HG03060 (cell line): ENCODE results near the gene SLC16A10.
"Not testable (repeated sequence)": the region's sequence is repeated elsewhere in the genome, so short reads cannot be mapped to it uniquely, and the experiment has no call there.

Experiments
- ATAC-seq: cut with Tn5 transposase; IDR thresholded peaks from one replicate; pipeline ENCODE4 v1.9.1; 2021; ENCODE audit warnings: low read depth, moderate number of reproducible peaks; ENCODE audit not compliant: unreplicated experiment

Gene SLC16A10

DNA sequence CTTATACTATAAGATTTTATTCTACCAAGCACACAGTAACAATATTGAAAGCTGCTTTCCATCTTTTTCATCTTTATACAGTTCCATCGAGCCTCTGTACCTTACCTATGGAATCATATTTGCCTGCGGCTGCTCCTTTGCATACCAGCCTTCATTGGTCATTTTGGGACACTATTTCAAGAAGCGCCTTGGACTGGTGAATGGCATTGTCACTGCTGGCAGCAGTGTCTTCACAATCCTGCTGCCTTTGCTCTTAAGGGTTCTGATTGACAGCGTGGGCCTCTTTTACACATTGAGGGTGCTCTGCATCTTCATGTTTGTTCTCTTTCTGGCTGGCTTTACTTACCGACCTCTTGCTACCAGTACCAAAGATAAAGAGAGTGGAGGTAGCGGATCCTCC lies 89.8 kb downstream of the SLC16A10 start:
- ATAC-seq: no peak

DNA sequence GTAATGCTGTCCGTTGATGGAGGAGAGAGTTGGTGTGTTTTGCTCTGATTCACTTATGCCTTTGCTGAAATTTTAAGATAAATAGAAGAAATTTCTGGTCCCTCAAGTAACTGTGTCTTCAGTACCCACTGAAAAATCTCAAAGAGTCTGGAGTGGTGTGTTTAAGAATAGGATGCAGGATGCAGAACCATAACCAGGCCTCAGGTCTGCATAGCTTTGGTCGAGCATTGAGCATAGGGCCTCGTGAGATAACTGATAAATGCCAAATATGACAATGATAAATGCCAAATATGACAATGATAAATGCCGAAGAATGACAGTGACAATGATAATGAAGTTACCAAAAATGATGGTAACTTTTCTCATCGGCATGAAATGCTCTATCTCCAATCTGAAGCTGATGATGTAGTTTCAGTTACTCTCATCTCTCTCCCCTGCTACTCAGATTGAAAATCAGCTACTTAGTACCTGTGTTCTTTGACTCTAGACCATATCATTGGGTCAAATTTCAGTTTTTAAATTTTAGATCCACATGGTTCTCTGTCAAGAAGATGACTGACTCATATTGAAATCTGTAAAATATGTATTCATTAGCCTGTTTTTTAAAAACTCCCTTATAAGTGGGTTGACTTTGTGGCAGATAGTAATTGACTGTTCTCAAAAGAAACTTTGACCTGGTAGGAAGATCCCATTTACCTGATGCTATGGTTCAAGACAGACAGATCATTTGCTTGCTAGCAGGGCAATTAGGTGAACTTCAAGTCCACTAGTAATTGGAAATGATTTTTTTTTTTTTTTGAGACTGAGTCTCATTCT lies 96.6 kb downstream of the SLC16A10 start:
- ATAC-seq: no peak

DNA sequence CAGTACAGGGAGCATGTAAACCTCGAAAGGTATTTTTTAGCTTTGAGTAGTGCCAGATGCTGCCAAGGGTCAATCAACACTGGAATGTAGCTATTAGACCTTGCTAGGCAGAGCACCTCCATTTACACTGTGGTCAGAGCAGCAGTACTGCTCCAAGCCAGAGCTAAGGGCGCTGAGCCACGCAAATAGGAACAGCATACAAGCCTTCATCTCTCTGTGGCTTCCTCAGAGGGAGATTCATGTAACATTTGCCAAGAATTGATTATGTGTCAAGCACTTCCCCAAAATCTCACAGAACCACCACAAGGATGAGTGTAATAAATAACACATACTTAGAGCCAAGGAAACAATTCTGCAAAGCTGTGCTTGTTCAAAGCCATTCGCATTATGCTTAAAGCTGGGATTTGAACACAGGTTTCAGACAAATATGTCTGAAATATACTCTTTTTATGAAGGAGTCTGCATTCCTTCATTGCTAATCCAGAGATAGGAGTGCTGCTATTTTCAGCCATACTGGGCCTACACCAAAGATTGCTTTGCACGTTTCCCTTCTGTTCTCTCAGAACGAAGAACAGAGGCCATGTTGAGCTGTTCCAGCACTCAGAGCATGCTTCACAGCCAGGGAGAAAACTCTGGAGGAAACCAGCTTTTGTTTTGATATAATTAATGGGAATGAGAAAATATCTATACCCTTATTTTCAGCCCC lies 97.7 kb downstream of the SLC16A10 start:
- ATAC-seq: no peak

DNA sequence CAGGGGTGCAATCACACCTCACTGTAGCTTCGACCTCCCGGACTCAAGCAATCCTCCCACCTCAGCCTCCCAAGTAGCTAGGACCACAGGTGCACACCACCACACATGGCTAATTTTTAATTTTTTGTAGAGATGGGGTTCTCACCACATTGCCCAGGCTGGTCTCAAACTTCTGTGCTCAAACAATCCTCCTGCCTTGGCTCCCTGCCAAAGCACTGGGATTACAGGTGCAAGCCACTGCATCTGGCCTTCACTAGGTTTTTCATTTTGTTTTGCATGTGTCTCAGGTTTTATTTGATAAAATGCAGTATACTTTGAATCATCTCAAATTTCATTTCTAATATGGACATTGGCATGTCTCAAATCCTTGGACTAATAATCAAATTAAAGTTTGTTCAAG lies 98.7 kb downstream of the SLC16A10 start:
- ATAC-seq: no peak

DNA sequence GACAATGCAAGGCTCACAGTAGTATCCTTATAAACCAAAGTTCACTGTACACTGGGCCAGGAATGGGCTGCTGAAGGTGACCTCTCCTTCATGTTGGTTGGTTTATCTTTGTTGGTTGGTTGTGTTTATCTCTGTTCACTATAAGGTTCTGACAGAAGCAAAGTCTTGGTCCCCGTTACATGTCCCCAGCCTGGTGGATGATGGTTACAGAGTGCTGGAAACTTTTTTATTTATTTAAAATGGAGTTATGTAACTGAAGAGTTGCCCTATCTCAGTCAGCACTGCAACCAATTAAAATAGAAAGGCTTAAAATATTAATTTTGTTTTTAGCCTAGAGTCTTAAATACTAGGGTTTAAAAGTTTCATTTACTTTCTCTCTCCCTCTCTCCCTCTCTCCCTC lies 100.6 kb downstream of the SLC16A10 start:
- no peak for ATAC-seq

DNA sequence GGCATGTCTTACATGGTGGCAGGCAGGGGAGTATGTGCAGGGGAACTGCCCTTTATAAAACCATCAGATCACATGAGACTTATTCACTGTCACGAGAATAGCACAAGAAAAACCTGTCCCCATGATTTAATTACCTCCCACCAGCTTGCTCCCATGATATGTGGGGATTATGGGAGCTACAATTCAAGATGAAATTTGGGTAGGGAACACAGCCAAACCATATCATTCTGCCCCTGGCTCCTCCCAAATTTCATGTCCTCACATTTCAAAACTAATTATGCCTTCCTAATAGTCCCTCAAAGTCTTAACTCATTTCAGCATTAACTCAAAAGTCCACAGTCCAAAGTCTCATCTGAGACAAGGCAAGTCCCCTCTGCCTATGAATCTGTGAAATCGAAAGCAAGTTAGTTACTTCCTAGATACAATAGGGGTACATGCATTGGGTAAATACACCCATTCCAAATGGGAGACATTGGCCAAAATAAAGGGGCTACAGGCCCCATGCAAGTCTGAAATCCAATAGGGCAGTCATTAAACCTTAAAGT lies 102.4 kb downstream of the SLC16A10 start:
- ATAC-seq: not testable (repeated sequence)

DNA sequence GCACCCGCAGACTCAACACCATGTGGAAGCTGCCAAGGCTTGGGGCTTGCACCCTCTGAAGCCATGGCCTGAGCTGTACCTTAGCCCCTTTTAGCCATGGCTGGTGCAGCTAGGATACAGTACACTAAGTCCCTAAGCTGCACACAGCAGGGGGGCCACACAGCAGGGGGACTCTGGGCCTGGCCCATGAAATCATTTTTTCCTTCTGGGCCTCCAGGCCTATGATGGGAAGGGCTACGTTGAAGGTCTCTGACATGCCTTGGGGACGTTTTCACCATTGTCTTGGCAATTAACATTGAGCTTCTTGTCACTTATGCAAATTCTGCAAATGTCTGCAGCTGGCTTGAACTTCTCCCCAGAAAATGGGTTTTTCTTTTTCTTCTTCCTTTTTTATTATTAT lies 103.3 kb downstream of the SLC16A10 start:
- no peak for ATAC-seq

DNA sequence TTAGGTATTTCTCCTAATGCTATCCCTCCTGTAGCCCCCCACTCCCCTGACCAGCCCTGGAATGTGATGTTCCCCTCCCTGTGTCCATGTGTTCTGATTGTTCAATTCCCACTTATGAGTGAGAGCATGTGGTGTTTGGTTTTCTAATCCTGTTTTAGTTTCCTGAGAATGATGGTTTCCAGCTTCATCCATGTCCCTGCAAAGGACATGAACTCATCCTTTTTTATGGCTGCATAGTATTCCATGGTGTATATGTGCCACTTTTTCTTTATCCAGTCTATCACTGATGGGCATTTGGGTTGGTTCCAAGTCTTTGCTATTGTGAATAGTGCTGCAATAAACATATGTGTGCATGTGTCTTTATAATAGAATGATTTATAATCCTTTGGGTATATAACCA lies 103.8 kb downstream of the SLC16A10 start:
- not testable (repeated sequence) for ATAC-seq

DNA sequence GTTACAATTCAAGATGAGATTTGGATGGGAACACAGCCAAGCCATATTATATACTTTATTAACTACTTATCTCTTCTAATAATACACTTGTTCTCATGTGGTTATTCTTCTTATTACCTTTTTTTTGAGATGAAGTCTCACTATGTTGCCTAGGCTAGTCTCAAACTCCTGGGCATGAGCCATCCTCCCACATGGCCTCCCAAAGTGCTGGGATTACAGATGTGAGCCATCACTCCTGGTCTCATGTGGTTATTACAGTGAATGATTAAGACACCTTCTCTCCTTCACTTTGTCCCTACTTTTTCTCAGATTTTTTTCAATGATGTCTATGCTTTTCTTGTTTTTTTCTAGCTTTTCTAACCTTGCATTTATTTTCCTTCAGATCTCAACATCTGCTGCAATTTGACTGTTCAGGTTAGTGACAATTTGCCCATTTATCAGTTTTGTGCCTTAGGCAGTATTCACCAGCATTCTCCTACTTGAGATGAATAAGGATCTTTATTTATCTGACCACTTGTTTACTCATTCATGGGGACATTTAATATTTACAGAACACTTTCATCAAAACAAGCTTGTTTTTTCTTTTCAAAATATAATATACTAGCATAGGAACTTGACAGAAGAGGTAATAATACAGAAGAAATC lies 105.7 kb downstream of the SLC16A10 start:
- ATAC-seq: no peak

DNA sequence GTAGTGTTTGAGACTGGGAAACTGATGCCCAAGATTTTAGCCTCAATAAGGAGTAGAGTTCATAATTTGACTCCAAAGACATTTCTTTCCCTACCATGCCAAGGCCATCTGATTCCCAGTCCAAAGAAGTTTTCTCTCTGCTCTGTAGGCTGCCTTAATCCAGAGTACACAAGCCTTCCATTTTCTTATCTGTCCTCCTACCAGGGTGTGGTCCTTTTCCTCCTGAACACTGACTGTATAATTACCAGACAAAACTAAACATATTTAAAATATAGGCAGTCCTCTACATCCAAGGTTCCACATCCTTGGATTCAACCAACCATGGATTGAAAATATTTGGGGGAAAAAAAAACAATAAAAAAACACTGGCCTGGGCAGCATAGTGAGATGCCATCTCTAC lies 108.4 kb downstream of the SLC16A10 start:
- no peak for ATAC-seq

DNA sequence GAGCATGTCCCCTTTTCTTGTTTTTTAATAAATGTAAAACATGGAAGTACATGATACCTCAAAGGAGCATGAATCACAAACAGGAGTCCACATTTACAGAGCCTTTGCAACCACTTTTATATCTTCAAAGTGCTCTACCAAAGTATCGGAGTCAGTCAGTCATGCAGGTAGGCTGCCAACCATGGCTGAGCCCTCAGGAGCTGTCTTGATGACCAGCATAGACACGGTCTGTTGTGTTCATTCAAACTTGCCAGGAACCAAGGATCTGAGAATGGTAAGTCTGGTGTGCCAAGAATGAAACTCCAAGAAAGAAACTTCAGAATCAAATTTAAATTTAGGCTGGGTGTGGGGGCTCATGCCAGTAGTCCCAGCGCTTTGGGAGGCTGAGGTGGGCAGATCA lies 111.5 kb downstream of the SLC16A10 start:
- ATAC-seq: no peak

DNA sequence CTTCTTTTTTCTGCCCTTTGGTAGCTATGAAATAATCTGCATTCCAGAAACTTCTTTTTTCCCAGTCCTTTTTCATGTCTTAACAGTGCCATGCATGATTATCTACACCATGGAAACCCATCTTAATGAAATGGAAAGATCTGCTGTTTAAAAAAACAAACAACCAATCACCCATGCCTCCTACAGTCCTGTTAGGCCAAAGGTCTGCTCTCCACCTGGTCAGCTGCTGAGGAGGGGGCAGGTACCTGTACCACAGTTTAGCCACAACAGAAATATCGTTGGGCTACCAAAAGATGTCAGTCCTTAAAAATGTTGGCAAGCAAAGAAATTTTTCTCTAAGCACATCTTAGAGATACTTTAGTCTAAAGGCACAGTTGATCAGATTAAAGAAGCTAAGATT lies 112.6 kb downstream of the SLC16A10 start:
- no peak for ATAC-seq

DNA sequence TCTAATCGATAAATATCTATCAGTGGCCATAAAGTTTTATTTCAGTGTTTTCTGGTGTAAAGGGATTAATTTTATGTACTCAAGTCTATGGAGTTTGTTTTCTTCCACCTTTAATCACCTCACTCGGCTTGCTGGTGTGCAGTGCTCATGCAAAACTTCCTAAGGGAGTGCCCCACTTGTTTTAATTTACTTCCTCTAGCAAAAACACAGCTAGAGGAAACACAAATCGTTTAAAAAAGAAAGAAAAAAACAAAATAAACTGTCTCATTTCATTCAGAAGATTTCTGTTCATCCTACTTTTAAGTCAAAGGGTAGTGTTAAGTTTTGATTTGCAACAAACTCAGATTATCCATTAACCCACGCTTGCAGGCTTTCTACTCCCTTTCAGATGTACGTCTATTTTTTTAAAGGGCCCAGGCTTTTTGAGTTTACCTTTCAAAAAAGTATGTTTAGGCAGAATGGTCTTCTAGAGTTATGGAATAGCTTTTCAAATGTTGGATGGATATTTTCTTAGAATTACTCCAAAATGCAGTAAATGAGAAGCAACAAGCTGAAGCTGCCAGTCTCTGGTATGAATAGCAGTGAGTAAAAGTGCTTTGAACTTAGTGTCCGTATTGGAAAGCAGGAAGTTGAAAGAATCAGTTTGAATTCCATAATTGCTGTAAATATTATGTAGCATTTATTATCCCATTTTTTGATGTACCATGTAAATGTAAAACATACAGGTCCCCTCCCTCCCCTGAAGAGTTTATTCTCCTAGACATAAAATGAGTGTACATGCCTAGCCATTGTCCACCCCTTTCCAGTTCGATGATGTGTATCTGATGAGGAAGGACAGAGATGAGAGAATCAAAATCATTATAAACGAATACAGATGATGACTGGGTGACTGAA lies 113.3 kb downstream of the SLC16A10 start:
- ATAC-seq: no peak

DNA sequence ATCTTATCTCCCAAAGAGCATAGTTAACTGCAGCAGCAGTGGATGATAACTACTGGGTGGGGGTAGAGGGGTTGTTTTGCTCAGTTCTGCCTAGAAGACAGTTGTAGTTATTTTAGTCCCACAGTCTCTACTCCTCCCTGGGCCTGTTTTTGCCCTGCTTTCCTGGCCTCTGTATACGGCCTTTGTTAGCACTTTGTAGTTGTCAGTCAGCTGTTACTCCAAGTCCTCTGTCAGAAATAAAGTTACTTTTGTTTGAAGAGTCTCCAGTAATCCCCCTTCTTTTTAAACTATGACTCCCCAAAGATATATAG lies 113.9 kb downstream of the SLC16A10 start:
- no peak for ATAC-seq

DNA sequence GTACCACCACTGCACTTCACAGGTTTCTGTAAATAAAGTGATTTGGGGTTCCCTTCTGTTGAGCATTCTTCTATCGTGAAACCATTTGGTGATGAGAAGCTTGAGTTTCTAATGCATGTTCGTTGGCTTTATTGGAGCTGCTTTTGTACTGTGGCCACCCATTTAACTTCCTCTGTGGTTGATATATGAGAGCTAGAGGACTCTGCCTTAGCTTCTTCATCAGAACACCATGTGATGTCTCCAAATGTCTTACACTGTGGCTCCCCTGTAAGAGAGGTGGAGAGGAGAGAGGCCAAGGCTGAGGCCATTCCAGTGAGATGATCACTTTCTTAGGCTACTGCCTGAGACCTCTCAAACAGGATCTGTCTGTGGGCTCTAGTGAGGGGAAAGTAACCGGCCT lies 114.5 kb downstream of the SLC16A10 start:
- ATAC-seq: no peak

DNA sequence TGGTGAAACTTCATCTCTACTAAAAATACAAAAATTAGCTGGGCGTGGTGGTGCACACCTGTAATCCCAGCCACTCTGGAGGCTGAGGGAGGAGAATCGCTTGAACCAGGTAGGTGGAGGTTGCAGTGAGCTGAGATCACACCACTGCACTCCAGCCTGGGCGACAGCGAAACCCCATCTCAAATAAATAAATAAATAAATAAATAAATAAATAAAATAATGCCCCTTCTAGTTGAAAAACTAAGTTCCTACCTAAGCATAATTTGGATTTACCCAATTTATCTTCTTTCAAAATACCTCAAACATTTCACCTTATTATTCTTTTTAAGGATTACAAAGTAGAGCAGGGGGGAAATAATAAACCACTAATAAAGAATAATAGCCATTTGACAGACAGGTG lies 116.2 kb downstream of the SLC16A10 start:
- ATAC-seq: not testable (repeated sequence)

DNA sequence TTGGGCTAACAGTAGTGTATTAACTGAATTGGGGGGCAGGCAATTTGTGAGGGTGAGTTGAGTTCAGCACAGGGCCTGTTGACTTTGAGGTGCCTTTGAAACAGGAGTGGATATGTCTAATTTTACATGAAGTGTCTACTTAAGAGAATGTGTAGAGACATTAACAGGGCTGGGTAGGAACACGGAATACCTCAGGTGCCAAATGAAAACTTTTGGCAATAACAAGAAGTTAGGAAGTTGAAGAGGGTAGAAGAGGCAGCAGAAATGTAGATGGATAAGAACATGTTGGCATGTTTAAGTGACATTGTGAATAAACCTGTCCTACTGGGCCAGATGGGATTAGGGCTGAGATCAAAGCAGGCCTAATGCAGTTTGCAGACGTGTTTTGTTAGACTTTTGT lies 117.0 kb downstream of the SLC16A10 start:
- no peak for ATAC-seq

DNA sequence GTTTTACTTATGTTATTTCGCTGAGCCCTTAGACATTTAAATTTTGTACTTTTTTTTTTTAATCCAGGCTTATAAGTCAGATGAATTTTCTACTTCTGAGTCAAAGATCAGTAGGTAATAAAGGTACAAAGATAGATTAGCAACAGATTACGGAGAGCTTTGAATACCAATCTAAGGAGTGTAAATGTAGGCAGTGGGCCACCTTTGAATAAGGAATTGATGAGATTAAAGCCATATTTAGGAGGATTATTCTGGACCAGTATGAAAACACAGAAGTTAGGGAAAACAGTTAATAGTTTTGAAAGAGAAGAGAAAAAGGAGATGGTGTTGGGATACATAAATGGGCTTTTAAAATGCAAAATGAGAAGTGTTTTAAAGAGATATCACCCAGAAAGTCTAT lies 117.6 kb downstream of the SLC16A10 start:
- no peak for ATAC-seq

DNA sequence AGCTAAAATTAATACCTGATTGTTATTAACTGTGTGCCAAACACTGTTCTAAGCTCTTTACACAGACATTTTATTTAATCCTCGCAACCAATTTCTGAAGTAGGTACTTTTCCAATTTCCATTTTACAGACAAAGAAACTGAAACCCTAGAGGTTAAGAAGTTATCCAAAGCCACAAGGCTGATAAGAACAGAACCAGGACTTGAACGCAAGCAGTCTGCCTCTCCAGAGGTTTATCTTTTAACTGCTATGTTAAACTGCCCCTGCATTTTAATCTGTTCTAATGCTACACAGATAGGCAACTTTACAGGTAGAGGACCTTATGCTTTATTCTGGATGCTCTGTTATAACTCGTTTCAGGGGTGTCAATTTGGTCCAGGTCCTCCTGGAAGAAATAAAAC lies 118.2 kb downstream of the SLC16A10 start:
- no peak for ATAC-seq

DNA sequence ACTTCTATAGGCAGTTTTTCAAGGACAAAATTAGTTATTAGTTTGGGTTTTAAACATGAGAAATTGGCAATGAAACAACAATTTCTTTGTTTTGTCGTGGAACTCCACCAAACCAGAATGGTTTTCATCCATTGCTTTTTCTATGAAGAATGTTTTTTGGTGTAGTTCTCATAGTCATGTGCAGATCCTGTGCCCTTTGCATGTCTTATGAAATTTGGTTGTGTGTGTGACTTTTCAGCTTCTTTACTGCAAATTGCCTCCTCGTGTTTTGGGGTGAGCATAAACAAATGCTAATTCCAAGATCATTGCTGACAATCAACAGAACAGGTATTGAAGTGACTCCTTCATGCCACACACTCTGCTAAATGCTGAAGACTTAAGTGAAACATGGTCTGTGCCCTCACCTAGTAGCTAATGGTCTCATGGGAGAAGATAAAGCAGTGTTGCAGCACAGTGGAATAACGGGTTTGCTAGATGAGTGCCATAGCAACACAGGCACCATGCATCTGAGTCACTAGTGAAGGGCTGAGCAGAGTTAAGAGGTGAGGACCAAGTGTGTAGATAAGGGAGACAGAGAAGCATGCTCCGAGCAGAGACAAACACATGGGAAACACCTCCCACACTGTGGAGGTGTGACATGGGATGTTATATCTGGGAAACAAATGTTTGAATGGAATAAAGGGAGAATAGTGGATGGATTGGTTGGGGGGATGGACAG lies 120.0 kb downstream of the SLC16A10 start:
- no peak for ATAC-seq
